ENCODE data around the gene CLIP3.

CLIP3 gene

GRCh38 chr19:35992907-35993765, 39.5 kb downstream of the CLIP3 start:
- TF ChIP-seq CTCF (conservative IDR thresholded peaks at IDR 0.05; ENCODE audit: low read depth, low read length) = no peak
- no peak overlapping the region for H3K4me3 ChIP-seq (ENCODE audit: low read length)
- no peak for DNase-seq (ENCODE audit: low read depth)

- H3K4me3 ChIP-seq (ENCODE audit: low read length) = no peak overlapping the region
- no peak for DNase-seq (ENCODE audit: low read depth)
- no peak for TF ChIP-seq CTCF (conservative IDR thresholded peaks at IDR 0.05; ENCODE audit: low read depth, low read length)
Observed at GRCh38 chr19:35991731-35992450, 40.8 kb downstream of the CLIP3 start.

- TF ChIP-seq CTCF (conservative IDR thresholded peaks at IDR 0.05; ENCODE audit: low read depth, low read length) = no peak
- H3K4me3 ChIP-seq (ENCODE audit: low read length) = no peak overlapping the region
- no peak for DNase-seq (ENCODE audit: low read depth)
Observed at GRCh38 chr19:35990771-35991730, 41.6 kb downstream of the CLIP3 start.

- no peak for TF ChIP-seq CTCF (conservative IDR thresholded peaks at IDR 0.05; ENCODE audit: low read depth, low read length)
- no peak overlapping the region for H3K4me3 ChIP-seq (ENCODE audit: low read length)
- DNase-seq (ENCODE audit: low read depth) = no peak
Observed at GRCh38 chr19:35990156-35990555, 42.5 kb downstream of the CLIP3 start.

- TF ChIP-seq CTCF (conservative IDR thresholded peaks at IDR 0.05; ENCODE audit: low read depth, low read length) = no peak
- H3K4me3 ChIP-seq (ENCODE audit: low read length) = no peak overlapping the region
- no peak for DNase-seq (ENCODE audit: low read depth)
Observed at GRCh38 chr19:35988824-35989223, 43.8 kb downstream of the CLIP3 start.

- DNase-seq (ENCODE audit: low read depth) = no peak
- TF ChIP-seq CTCF (conservative IDR thresholded peaks at IDR 0.05; ENCODE audit: low read depth, low read length) = no peak
- no peak overlapping the region for H3K4me3 ChIP-seq (ENCODE audit: low read length)
Observed at GRCh38 chr19:35987571-35987896, 45.1 kb downstream of the CLIP3 start.
